Progenitor cell of endocrine pancreas (in vitro differentiated cells): ENCODE results near the gene BICD1. TPM values are rescaled to one million over a fixed set of nuclear protein-coding genes. Genes with fewer than 3 reads are reported as not detected.

Experiments used
- DNase-seq: peaks from one replicate; pipeline ENCODE4 v3.0.0; 2021; ENCODE audit warnings: low spot score; ENCODE audit not compliant: unreplicated experiment
- H3K27ac Mint-ChIP-seq: 2 replicates; pipeline ENCODE4 v1.8.0; 2021; ENCODE audit warnings: mild to moderate bottlenecking, moderate library complexity, mixed read lengths
- H3K27me3 Mint-ChIP-seq: 2 replicates; pipeline ENCODE4 v1.8.0; 2021; ENCODE audit warnings: mixed read lengths
- H3K36me3 Mint-ChIP-seq: 2 replicates; pipeline ENCODE4 v1.8.0; 2022; ENCODE audit warnings: mixed read lengths; ENCODE audit not compliant: insufficient read depth
- H3K4me1 Mint-ChIP-seq: 2 replicates; pipeline ENCODE4 v1.8.0; 2021; ENCODE audit warnings: low read depth, mixed read lengths
- H3K4me3 Mint-ChIP-seq: 2 replicates; pipeline ENCODE4 v1.8.0; 2021; ENCODE audit warnings: low read depth, mild to moderate bottlenecking, moderate library complexity, mixed read lengths
- H3K9me3 Mint-ChIP-seq: 2 replicates; pipeline ENCODE4 v1.8.0; 2021; ENCODE audit warnings: low read depth, mixed read lengths
- total RNA-seq: library from RNA; stranded (reverse); gene quantifications from 2 replicates; pipeline ENCODE4 v1.2.1, GENCODE V29; 2021
- TF ChIP-seq, protein P1 (sequence below): fragments of 200-600 bp; sonication (generic); IDR thresholded peaks from one replicate; pipeline ENCODE4 v1.5.0; 2021; ENCODE audit warnings: antibody characterized with exemption, mild to moderate bottlenecking; ENCODE audit not compliant: unreplicated experiment

The BICD1 gene
- total RNA-seq, 1 donor from 2014 or later = 88.4 TPM

DNA sequence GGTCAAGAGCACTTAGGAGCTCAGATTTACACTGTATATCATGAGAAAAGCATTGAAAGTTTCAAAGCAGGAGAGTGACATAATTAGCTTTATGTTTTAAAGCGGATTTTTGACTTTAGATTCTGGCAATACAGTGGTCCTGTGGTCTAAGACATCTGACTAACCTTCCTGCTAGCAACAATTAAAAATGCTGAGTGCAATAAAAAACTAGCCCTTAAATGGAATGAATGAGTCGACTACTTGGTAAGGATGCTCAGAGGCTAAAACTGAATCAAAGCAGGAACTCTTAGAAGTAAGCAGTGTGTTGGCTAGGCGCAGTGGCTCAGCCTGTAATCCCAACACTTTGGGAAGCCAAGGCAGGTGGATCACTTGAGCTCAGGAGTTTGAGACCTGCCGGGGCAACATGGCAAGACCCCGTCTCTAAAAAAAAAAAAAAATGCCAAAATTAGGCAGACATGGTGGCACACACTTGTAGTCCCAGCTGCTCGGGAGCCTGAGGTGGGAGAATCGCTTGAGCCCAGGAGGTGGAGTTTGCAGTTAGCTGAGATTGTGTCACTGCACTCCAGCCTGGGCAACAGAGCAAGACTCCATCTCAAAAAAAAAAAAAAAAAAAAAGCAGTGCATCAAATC lies 18.9 kb downstream of the BICD1 start:
- Mint-ChIP-seq H3K4me1 (peaks cover 5% of the 10 kb centered on the region), H3K9me3 (no peaks in the 10 kb centered on the region), H3K27me3 (no peaks in the 10 kb centered on the region), H3K27ac (no peak overlapping the region), H3K4me3 (no peak overlapping the region), H3K36me3 (peaks cover 2% of the 10 kb centered on the region)
- TF ChIP-seq, protein P1, sequence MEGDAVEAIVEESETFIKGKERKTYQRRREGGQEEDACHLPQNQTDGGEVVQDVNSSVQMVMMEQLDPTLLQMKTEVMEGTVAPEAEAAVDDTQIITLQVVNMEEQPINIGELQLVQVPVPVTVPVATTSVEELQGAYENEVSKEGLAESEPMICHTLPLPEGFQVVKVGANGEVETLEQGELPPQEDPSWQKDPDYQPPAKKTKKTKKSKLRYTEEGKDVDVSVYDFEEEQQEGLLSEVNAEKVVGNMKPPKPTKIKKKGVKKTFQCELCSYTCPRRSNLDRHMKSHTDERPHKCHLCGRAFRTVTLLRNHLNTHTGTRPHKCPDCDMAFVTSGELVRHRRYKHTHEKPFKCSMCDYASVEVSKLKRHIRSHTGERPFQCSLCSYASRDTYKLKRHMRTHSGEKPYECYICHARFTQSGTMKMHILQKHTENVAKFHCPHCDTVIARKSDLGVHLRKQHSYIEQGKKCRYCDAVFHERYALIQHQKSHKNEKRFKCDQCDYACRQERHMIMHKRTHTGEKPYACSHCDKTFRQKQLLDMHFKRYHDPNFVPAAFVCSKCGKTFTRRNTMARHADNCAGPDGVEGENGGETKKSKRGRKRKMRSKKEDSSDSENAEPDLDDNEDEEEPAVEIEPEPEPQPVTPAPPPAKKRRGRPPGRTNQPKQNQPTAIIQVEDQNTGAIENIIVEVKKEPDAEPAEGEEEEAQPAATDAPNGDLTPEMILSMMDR = no peak
- no peak for DNase-seq

GRCh38 chr12:32126720-32127119 lies 20.1 kb downstream of the BICD1 start:
- DNase-seq = no peak
- H3K27ac Mint-ChIP-seq = no peak overlapping the region
- H3K4me1 Mint-ChIP-seq = peaks cover 5% of the 10 kb centered on the region

GRCh38 chr12:32131666-32132065 lies 25.0 kb downstream of the BICD1 start:
- TF ChIP-seq, protein P1 = no peak

More at GRCh38 chr12:32126720-32127119, 20.1 kb downstream of the BICD1 start:
- no peak overlapping the region for H3K4me3 Mint-ChIP-seq
- no peaks in the 10 kb centered on the region for H3K9me3 Mint-ChIP-seq
- H3K27me3 Mint-ChIP-seq = no peaks in the 10 kb centered on the region
- peaks cover 7% of the 10 kb centered on the region for H3K36me3 Mint-ChIP-seq
- TF ChIP-seq, protein P1 = no peak

DNA sequence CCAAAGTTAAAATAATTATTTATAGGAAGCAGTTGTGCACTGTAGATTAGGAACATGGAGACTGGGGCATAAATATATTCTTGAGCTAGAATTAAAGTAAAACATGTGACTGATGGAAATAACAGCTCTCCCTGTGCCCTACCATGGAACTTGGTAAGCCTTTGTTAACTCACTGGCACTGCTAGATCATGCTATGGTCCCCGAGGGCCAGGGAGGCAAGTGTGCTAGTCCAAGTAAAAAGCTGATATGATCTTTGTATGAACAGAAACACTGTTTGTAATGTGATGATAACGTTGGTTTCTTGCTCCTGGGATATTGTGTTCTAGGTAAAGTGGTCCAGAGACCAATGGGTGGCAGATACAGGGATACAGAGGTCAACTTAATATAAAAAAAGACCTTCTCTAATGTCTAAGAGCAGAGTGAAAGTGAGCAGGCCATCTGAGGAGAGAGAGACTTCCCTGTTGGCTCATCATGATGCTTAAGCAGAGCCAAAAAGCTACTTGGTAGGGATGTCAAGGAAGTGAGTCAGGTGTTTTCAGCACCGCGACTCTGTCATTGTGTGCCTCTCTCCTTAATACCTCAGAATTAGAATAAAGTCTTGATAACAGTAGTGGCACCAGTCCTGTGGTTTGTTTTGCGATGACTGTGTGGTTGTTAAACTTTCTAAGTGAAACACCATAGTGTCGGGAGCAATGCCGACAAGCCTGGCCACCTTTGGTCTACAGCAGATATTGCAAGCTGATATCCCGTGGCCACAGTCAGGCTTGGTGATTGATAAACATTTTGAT lies 27.6 kb downstream of the BICD1 start:
- TF ChIP-seq, protein P1 = no peak
- Mint-ChIP-seq H3K27me3 (no peaks in the 10 kb centered on the region), H3K4me1 (peaks cover 20% of the 10 kb centered on the region), H3K27ac (no peak overlapping the region), H3K36me3 (peaks cover 9% of the 10 kb centered on the region), H3K4me3 (no peak overlapping the region), H3K9me3 (no peaks in the 10 kb centered on the region)
- DNase-seq = no peak

More at GRCh38 chr12:32131666-32132065, 25.0 kb downstream of the BICD1 start:
- Mint-ChIP-seq H3K4me3 (no peak overlapping the region), H3K36me3 (peaks cover 9% of the 10 kb centered on the region), H3K27me3 (no peaks in the 10 kb centered on the region), H3K27ac (peak overlapping the region; percentile 10), H3K4me1 (peaks cover 16% of the 10 kb centered on the region), H3K9me3 (no peaks in the 10 kb centered on the region)
- no peak for DNase-seq

DNA sequence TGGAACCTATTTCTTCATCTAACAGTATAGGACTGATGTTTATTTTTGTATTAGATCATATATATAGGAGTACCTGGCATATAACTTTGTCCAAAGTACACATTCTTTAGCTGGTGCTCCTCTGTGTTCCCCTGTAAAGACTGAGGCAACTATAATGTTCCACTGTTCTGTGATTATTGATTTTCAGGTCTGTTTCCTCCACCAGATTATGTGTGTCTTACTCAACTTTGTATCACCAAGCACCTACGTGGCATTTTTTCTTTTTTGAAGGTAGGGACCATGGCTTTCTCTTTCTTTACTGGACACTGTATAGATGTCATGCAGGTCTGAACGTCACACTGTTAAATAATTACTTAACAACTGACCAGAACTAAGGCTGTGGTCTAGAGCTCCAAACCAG lies 29.3 kb downstream of the BICD1 start:
- no peak overlapping the region for H3K4me3 Mint-ChIP-seq
- H3K4me1 Mint-ChIP-seq = peaks cover 33% of the 10 kb centered on the region
- peaks cover 7% of the 10 kb centered on the region for H3K36me3 Mint-ChIP-seq
- peak overlapping the region; percentile 76 for H3K27ac Mint-ChIP-seq
- TF ChIP-seq, protein P1 = no peak
- no peak for DNase-seq
- no peaks in the 10 kb centered on the region for H3K27me3 Mint-ChIP-seq
- no peaks in the 10 kb centered on the region for H3K9me3 Mint-ChIP-seq
